Measurements from ENCODE around the gene DMD.

Gene DMD

DNA sequence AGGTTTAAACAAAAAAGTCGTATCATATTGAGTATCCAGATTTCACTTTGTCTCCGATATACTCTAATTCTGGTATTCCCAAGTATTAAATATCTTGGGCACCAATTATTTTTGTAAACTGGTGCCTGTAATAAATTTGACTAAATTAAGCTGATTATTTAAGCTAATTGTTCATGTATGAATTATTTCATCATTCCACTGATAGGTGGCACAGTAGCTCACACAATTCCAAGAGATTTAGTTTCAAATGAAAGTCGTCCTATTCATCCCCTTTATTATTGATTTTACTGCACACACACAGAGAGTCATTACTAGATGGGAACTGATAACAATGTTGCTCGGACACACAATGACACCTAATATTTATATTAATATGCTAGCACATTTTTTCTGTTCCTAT is 432.4 kb downstream of the DMD start:
- H3K36me3 ChIP-seq (ENCODE audit: insufficient read depth, low read length): no peaks in the 10 kb centered on the region
- no peaks in the 10 kb centered on the region for H3K27me3 ChIP-seq (ENCODE audit: insufficient read depth, low read length, poor library complexity)
- H3K27ac ChIP-seq (ENCODE audit: low read length): no peak overlapping the region
- no peaks in the 10 kb centered on the region for H3K9me3 ChIP-seq (ENCODE audit: insufficient read depth, low read length, severe bottlenecking)
- no peak overlapping the region for H3K4me3 ChIP-seq (ENCODE audit: low read depth in 1 of 2, low read length in 2 of 2)
- H4K20me1 ChIP-seq (ENCODE audit: insufficient read depth, low read length): no peaks in the 10 kb centered on the region
- H3K79me2 ChIP-seq (ENCODE audit: insufficient read depth, low read length): no peaks in the 10 kb centered on the region
- no peak overlapping the region for H2AFZ ChIP-seq (ENCODE audit: low read depth, low read length)
- no peak overlapping the region for H3K9ac ChIP-seq (ENCODE audit: low read depth, low read length)
- H3K4me2 ChIP-seq (ENCODE audit: insufficient read depth, low read length): no peak overlapping the region
- no peak for DNase-seq
- no peak for ATAC-seq (ENCODE audit: insufficient read depth, low read depth)
- TF ChIP-seq, protein P1, sequence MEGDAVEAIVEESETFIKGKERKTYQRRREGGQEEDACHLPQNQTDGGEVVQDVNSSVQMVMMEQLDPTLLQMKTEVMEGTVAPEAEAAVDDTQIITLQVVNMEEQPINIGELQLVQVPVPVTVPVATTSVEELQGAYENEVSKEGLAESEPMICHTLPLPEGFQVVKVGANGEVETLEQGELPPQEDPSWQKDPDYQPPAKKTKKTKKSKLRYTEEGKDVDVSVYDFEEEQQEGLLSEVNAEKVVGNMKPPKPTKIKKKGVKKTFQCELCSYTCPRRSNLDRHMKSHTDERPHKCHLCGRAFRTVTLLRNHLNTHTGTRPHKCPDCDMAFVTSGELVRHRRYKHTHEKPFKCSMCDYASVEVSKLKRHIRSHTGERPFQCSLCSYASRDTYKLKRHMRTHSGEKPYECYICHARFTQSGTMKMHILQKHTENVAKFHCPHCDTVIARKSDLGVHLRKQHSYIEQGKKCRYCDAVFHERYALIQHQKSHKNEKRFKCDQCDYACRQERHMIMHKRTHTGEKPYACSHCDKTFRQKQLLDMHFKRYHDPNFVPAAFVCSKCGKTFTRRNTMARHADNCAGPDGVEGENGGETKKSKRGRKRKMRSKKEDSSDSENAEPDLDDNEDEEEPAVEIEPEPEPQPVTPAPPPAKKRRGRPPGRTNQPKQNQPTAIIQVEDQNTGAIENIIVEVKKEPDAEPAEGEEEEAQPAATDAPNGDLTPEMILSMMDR (IDR thresholded peaks at IDR 0.05; ENCODE audit: borderline replicate concordance, extremely low read depth, low read length, poor library complexity, severe bottlenecking): no peak
- TF ChIP-seq EZH2 (IDR thresholded peaks at IDR 0.05; ENCODE audit: borderline replicate concordance, low read depth, low read length, severe bottlenecking): no peak
- no peaks in the 10 kb centered on the region for H3K4me1 ChIP-seq (ENCODE audit: insufficient read depth, low read length)

DNA sequence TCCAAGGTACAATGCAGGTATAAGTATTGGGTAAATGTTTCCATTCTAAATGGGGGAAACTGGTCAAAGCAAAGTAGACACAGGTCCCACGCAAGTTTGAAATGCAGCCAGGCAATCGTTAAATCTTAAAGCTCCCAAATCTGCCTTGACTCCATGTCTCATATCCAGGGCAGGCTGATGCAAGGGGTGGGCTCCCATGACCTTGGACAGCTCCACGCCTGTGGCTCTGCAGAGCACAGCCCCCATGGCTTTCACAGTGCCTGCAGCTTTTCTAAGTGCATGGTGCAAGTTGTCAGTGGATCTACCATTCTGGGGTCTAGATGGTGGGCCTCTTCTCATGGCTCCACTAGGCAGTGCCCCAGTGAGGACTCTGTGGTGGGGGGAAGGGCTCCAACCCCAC is 436.4 kb downstream of the DMD start:
- Histone ChIP-seq H3K36me3 (ENCODE audit: insufficient read depth, low read length) (no peaks in the 10 kb centered on the region), H3K4me2 (ENCODE audit: insufficient read depth, low read length) (no peak overlapping the region), H3K9ac (ENCODE audit: low read depth, low read length) (no peak overlapping the region), H2AFZ (ENCODE audit: low read depth, low read length) (no peak overlapping the region), H3K4me3 (ENCODE audit: low read depth in 1 of 2, low read length in 2 of 2) (no peak overlapping the region), H4K20me1 (ENCODE audit: insufficient read depth, low read length) (no peaks in the 10 kb centered on the region), H3K9me3 (ENCODE audit: insufficient read depth, low read length, severe bottlenecking) (no peaks in the 10 kb centered on the region), H3K4me1 (ENCODE audit: insufficient read depth, low read length) (no peaks in the 10 kb centered on the region), H3K79me2 (ENCODE audit: insufficient read depth, low read length) (no peaks in the 10 kb centered on the region), H3K27me3 (ENCODE audit: insufficient read depth, low read length, poor library complexity) (no peaks in the 10 kb centered on the region), H3K27ac (ENCODE audit: low read length) (no peak overlapping the region)
- TF ChIP-seq, protein P1 (IDR thresholded peaks at IDR 0.05; ENCODE audit: borderline replicate concordance, extremely low read depth, low read length, poor library complexity, severe bottlenecking): no peak
- no peak for TF ChIP-seq EZH2 (IDR thresholded peaks at IDR 0.05; ENCODE audit: borderline replicate concordance, low read depth, low read length, severe bottlenecking)
- no peak for ATAC-seq (ENCODE audit: insufficient read depth, low read depth)
- no peak for DNase-seq

GRCh38 chrX:32749070-32749469 is 462.3 kb downstream of the DMD start:
- H3K4me2 ChIP-seq (ENCODE audit: insufficient read depth, low read length): no peak overlapping the region
- H4K20me1 ChIP-seq (ENCODE audit: insufficient read depth, low read length): no peaks in the 10 kb centered on the region
- DNase-seq (no peak), ATAC-seq (ENCODE audit: insufficient read depth, low read depth) (no peak)
- no peaks in the 10 kb centered on the region for H3K4me1 ChIP-seq (ENCODE audit: insufficient read depth, low read length)
- H3K4me3 ChIP-seq (ENCODE audit: low read depth in 1 of 2, low read length in 2 of 2): no peak overlapping the region
- no peak overlapping the region for H3K9ac ChIP-seq (ENCODE audit: low read depth, low read length)
- H3K27ac ChIP-seq (ENCODE audit: low read length): no peak overlapping the region
- H2AFZ ChIP-seq (ENCODE audit: low read depth, low read length): no peak overlapping the region
- H3K27me3 ChIP-seq (ENCODE audit: insufficient read depth, low read length, poor library complexity): no peaks in the 10 kb centered on the region
- H3K9me3 ChIP-seq (ENCODE audit: insufficient read depth, low read length, severe bottlenecking): no peaks in the 10 kb centered on the region
- no peaks in the 10 kb centered on the region for H3K79me2 ChIP-seq (ENCODE audit: insufficient read depth, low read length)
- no peak for TF ChIP-seq EZH2 (IDR thresholded peaks at IDR 0.05; ENCODE audit: borderline replicate concordance, low read depth, low read length, severe bottlenecking)
- TF ChIP-seq, protein P1 (IDR thresholded peaks at IDR 0.05; ENCODE audit: borderline replicate concordance, extremely low read depth, low read length, poor library complexity, severe bottlenecking): no peak
- H3K36me3 ChIP-seq (ENCODE audit: insufficient read depth, low read length): no peaks in the 10 kb centered on the region

GRCh38 chrX:32745323-32745722 is 466.0 kb downstream of the DMD start:
- Histone ChIP-seq H4K20me1 (ENCODE audit: insufficient read depth, low read length) (no peaks in the 10 kb centered on the region), H3K36me3 (ENCODE audit: insufficient read depth, low read length) (no peaks in the 10 kb centered on the region), H3K4me2 (ENCODE audit: insufficient read depth, low read length) (no peak overlapping the region), H3K9me3 (ENCODE audit: insufficient read depth, low read length, severe bottlenecking) (no peaks in the 10 kb centered on the region), H3K27me3 (ENCODE audit: insufficient read depth, low read length, poor library complexity) (no peaks in the 10 kb centered on the region), H3K4me1 (ENCODE audit: insufficient read depth, low read length) (no peaks in the 10 kb centered on the region), H3K9ac (ENCODE audit: low read depth, low read length) (no peak overlapping the region), H3K79me2 (ENCODE audit: insufficient read depth, low read length) (no peaks in the 10 kb centered on the region), H2AFZ (ENCODE audit: low read depth, low read length) (no peak overlapping the region), H3K4me3 (ENCODE audit: low read depth in 1 of 2, low read length in 2 of 2) (no peak overlapping the region), H3K27ac (ENCODE audit: low read length) (no peak overlapping the region)
- TF ChIP-seq, protein P1 (IDR thresholded peaks at IDR 0.05; ENCODE audit: borderline replicate concordance, extremely low read depth, low read length, poor library complexity, severe bottlenecking): no peak
- no peak for TF ChIP-seq EZH2 (IDR thresholded peaks at IDR 0.05; ENCODE audit: borderline replicate concordance, low read depth, low read length, severe bottlenecking)
- no peak for DNase-seq
- no peak for ATAC-seq (ENCODE audit: insufficient read depth, low read depth)

All from DND-41 (cell line).